Epithelial cell of proximal tubule (primary cell): ENCODE results near the gene MAP3K19. TPM values are rescaled to one million over a fixed set of nuclear protein-coding genes. Genes with fewer than 3 reads are reported as not detected.
"Not testable (repeated sequence)": the region's sequence is repeated elsewhere in the genome, so short reads cannot be mapped to it uniquely, and the experiment has no call there.

Experiments used
- DNase-seq: peaks from one replicate; pipeline ENCODE4 v3.0.0-alpha.2; 2011; ENCODE audit warnings: low read depth
- H3K4me3 ChIP-seq: 2 replicates; pipeline ENCODE4 v1.5.1; 2011; ENCODE audit warnings: low read depth, mild to moderate bottlenecking, low read length
- total RNA-seq: library from RNA; depleted of rRNA; stranded (reverse); fragments of >200 nt; gene quantifications from 2 replicates; pipeline ENCODE4 v1.2.3, GENCODE V29; 2015
- TF ChIP-seq, protein P1 (sequence below): conservative IDR thresholded peaks from 2 replicates; pipeline ENCODE4 v1.5.1; 2012; ENCODE audit warnings: low read depth, mild to moderate bottlenecking, low read length

MAP3K19 gene
- total RNA-seq, 1 donor from 2014 or later: not detected

- TF ChIP-seq, protein P1, sequence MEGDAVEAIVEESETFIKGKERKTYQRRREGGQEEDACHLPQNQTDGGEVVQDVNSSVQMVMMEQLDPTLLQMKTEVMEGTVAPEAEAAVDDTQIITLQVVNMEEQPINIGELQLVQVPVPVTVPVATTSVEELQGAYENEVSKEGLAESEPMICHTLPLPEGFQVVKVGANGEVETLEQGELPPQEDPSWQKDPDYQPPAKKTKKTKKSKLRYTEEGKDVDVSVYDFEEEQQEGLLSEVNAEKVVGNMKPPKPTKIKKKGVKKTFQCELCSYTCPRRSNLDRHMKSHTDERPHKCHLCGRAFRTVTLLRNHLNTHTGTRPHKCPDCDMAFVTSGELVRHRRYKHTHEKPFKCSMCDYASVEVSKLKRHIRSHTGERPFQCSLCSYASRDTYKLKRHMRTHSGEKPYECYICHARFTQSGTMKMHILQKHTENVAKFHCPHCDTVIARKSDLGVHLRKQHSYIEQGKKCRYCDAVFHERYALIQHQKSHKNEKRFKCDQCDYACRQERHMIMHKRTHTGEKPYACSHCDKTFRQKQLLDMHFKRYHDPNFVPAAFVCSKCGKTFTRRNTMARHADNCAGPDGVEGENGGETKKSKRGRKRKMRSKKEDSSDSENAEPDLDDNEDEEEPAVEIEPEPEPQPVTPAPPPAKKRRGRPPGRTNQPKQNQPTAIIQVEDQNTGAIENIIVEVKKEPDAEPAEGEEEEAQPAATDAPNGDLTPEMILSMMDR: peak; percentile 50
- no peak overlapping the region for H3K4me3 ChIP-seq
- DNase-seq: no peak
These were observed 58.1 kb downstream of the MAP3K19 start for GRCh38 chr2:134988994-134989605.

- H3K4me3 ChIP-seq: no peak overlapping the region
- TF ChIP-seq, protein P1: no peak
- DNase-seq: no peak
These were observed 62.2 kb downstream of the MAP3K19 start for GRCh38 chr2:134985061-134985460.

GRCh38 chr2:134982603-134983002 is 64.6 kb downstream of the MAP3K19 start:
- TF ChIP-seq, protein P1: no peak
- H3K4me3 ChIP-seq: no peak overlapping the region
- no peak for DNase-seq

GRCh38 chr2:134980639-134981038 is 66.6 kb downstream of the MAP3K19 start:
- DNase-seq: no peak
- no peak overlapping the region for H3K4me3 ChIP-seq
- TF ChIP-seq, protein P1: no peak

DNA sequence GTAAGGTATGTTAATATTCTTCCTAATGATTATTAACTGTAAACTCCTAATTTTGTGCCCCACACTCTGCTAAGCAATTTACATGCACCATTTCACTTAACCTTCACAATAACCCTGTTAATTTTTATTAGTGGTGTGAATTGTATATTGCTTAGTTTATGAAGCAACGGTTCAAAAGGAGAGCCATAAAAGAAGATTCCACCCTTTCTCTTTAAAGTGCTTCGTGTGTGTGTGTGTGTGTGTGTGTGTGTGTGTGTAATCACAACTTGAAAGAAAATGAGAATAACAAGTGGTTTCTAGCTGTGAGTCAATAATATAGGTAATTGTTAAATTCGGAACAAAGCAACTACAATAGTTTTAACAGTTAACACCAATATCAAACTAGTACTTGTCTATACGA is 68.0 kb downstream of the MAP3K19 start:
- no peak overlapping the region for H3K4me3 ChIP-seq
- TF ChIP-seq, protein P1: no peak
- no peak for DNase-seq

DNA sequence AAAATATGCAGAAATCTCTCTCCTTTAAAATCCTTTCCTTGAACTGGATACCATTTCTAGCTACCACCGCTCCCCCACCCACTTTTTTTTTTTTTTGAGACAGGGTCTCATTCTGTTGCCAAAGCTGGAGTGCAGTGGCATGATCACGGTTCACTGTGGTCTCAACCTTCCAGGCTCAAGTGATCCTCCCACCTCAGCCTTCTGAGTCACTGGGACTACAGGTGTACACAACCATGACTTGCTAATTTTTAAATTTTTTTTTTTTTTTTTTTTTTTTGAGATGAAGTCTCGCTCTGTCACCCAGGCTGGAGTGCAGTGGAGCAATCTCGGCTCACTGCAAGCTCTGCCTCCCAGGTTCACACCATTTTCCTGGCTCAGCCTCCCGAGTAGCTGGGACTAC is 70.1 kb downstream of the MAP3K19 start:
- not testable (repeated sequence) for H3K4me3 ChIP-seq, DNase-seq

DNA sequence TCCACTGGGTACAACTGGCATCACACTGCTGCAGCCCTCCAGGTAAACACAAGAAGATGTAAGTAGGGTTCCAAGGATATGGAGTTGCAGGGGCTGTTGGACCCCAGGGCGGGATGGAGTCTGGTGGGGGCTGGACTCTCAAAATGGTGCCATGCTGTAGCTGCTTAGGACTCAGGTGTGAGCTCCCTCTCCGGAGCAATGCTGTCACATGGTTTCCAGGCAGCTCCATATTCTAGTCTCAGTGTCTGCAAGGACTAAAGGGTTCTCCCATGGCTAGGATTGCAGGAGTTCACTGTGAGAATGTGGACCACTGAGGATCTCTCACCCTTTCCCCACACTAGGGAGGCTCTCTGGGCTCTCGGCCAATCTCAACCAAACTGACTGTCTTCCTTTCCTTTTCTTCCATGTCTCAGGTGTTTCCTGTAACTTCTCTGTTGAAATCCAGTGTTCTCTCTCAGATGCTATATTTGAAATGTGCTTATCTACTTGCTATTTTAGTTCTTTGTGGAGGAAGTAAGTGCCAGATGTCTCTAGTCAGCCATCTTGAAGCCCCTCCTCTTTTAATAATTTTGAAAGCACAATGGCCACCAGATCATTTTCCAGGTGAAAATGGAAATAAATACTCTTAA is 71.1 kb downstream of the MAP3K19 start:
- no peak for DNase-seq
- H3K4me3 ChIP-seq: no peak overlapping the region
- TF ChIP-seq, protein P1: no peak
